SK-N-SH (cell line): ENCODE measurements around the gene KRTAP10-1. TPM values are rescaled to one million over a fixed set of nuclear protein-coding genes. Genes with fewer than 3 reads are reported as not detected.
A peak's percentile ranks its signal among the peaks of the same experiment; 100 is the strongest.

ENCODE experiments used
- CTCF ChIA-PET: fragments of 300-600, 350-600 bp; formaldehyde crosslinking; extraction: SDS; loops from one replicate; lab custom pipeline; 2021; lab: Yijun Ruan, JAX
- POLR2A ChIA-PET: fragments of 350-600 bp; sonication (Branson Sonifier 250); formaldehyde crosslinking; extraction: SDS; loops from one replicate; lab custom pipeline; 2020; ENCODE audit warnings: antibody characterized with exemption, inconsistent platforms; lab: Yijun Ruan, JAX
- DNase-seq: peaks from one replicate; pipeline ENCODE4 v3.0.0; 2012
- H2AFZ ChIP-seq: fragments of 200-600 bp; sonication (generic); 2 replicates; pipeline ENCODE4 v1.8.1; 2016; ENCODE audit warnings: antibody characterized with exemption, mild to moderate bottlenecking, low read depth
- H3F3A ChIP-seq: fragments of 200-600 bp; sonication (generic); replicated peaks from 2 replicates; pipeline ENCODE3; 2016; ENCODE audit warnings: antibody characterized with exemption, mild to moderate bottlenecking; ENCODE audit not compliant: insufficient read depth
- H3K27ac ChIP-seq, 2 experiments: fragments of 200-500 bp in 1 of 2; fragments of 200-600 bp in 1 of 2; sonication (Bioruptor generic) in 1 of 2; sonication (generic), shearing (Covaris generic) in 1 of 2; 2 replicates each; pipeline versions ENCODE4 v1.5.1 to v1.6.1; 2014 to 2016; ENCODE audit warnings: low read depth in 2 of 2, inconsistent platforms in 1 of 2, low read length in 1 of 2, mild to moderate bottlenecking in 1 of 2, mixed read lengths in 1 of 2
- H3K27me3 ChIP-seq: fragments of 200-600 bp; sonication (generic), shearing (Covaris generic); 2 replicates; pipeline ENCODE4 v1.6.1; 2016; ENCODE audit warnings: mixed run types; ENCODE audit not compliant: insufficient read depth
- H3K36me3 ChIP-seq, 2 experiments: fragments of 200-500 bp in 1 of 2; fragments of 200-600 bp in 1 of 2; sonication (Bioruptor generic) in 1 of 2; sonication (generic) in 1 of 2; replicated peaks in 1 of 2; 2 replicates each; pipeline versions ENCODE3 to v1.5.1; 2014 to 2016; ENCODE audit warnings: low read length in 1 of 2, mild to moderate bottlenecking in 1 of 2; ENCODE audit not compliant: insufficient read depth in 2 of 2, control insufficient read depth in 1 of 2
- H3K4me1 ChIP-seq, 2 experiments: fragments of 200-500 bp in 1 of 2; fragments of 200-600 bp in 1 of 2; sonication (Bioruptor generic) in 1 of 2; sonication (generic), shearing (Covaris generic) in 1 of 2; 2 replicates each; pipeline versions ENCODE4 v1.5.1 to v1.6.1; 2014 to 2016; ENCODE audit warnings: low read depth in 1 of 2, low read length in 1 of 2, mixed run types in 1 of 2; ENCODE audit not compliant: insufficient read depth in 2 of 2, control insufficient read depth in 1 of 2
- H3K4me2 ChIP-seq: fragments of 200-600 bp; sonication (generic), shearing (Covaris generic); 2 replicates; pipeline ENCODE4 v1.6.1; 2017; ENCODE audit warnings: mixed run types
- H3K4me3 ChIP-seq, 2 experiments: fragments of 200-500 bp in 1 of 2; fragments of 200-600 bp in 1 of 2; sonication (Bioruptor generic) in 1 of 2; sonication (generic), shearing (Covaris generic) in 1 of 2; 2 replicates each; pipeline versions ENCODE4 v1.5.1 to v1.8.1; 2014 to 2016; ENCODE audit warnings: low read depth in 2 of 2, inconsistent platforms in 1 of 2, low read length in 1 of 2, mild to moderate bottlenecking in 1 of 2, mixed read lengths in 1 of 2, moderate library complexity in 1 of 2
- H3K79me2 ChIP-seq: fragments of 200-600 bp; sonication (generic); 2 replicates; pipeline ENCODE4 v1.8.1; 2017; ENCODE audit warnings: mild to moderate bottlenecking; ENCODE audit not compliant: insufficient read depth
- H3K9ac ChIP-seq: fragments of 200-600 bp; sonication (generic); 2 replicates; pipeline ENCODE4 v1.6.1; 2017; ENCODE audit warnings: mixed run types
- H3K9me2 ChIP-seq: fragments of 200-600 bp; sonication (generic); 2 replicates; pipeline ENCODE4 v1.6.1; 2017; ENCODE audit warnings: mixed run types
- H3K9me3 ChIP-seq: fragments of 200-600 bp; sonication (generic); 2 replicates; pipeline ENCODE4 v1.6.1; 2017; ENCODE audit warnings: mixed run types, mild to moderate bottlenecking, moderate library complexity
- H4K20me1 ChIP-seq: fragments of 200-600 bp; sonication (generic); 2 replicates; pipeline ENCODE4 v1.6.1; 2017; ENCODE audit warnings: mild to moderate bottlenecking, mixed run types; ENCODE audit not compliant: insufficient read depth
- FOSL2 ChIP-seq: IDR thresholded peaks from 2 replicates; pipeline ENCODE4 v1.4.0; 2012; ENCODE audit warnings: low read depth, mild to moderate bottlenecking, moderate library complexity, borderline replicate concordance
- FOXJ3 ChIP-seq: sonication (generic); formaldehyde crosslinking; IDR thresholded peaks from 2 replicates; pipeline ENCODE4 v1.5.1; 2020; ENCODE audit warnings: mild to moderate bottlenecking, missing genetic modification reagents
- FOXM1 ChIP-seq: IDR thresholded peaks from 2 replicates; pipeline ENCODE4 v1.4.0; 2012; ENCODE audit warnings: low read depth, mild to moderate bottlenecking
- MXI1 ChIP-seq: IDR thresholded peaks from 2 replicates; pipeline ENCODE4 v1.6.1; 2012; ENCODE audit warnings: mild to moderate bottlenecking, low read depth, low read length, improper control_type of control experiment
- RAD21 ChIP-seq: IDR thresholded peaks from 2 replicates; pipeline ENCODE4 v1.6.1; 2012; ENCODE audit warnings: mild to moderate bottlenecking, low read length
- RCOR1 ChIP-seq: fragments of 150-350 bp; IDR thresholded peaks from 2 replicates; pipeline ENCODE4 v1.6.1; 2017; ENCODE audit warnings: antibody characterized with exemption, low read length
- TAF1 ChIP-seq: IDR thresholded peaks from 2 replicates; pipeline ENCODE4 v1.6.1; 2012; ENCODE audit warnings: low read depth, mild to moderate bottlenecking, low read length, moderate library complexity, borderline replicate concordance
- TEAD4 ChIP-seq: IDR thresholded peaks from 2 replicates; pipeline ENCODE4 v1.4.0; 2012; ENCODE audit warnings: mild to moderate bottlenecking, borderline replicate concordance; ENCODE audit not compliant: insufficient read depth
- YY1 ChIP-seq: IDR thresholded peaks from 2 replicates; pipeline ENCODE4 v1.4.0; 2012; ENCODE audit warnings: low read depth, mild to moderate bottlenecking
- WGBS: methylation state at CpG from one replicate; pipeline ENCODE4 v1.1.6; 2017; ENCODE audit warnings: low lambda C conversion rate; 5-methylcytosine and 5-hydroxymethylcytosine counted together
- polyA plus RNA-seq, 3 experiments: library from polyadenylated mRNA; depleted of rRNA; stranded (reverse); fragments of >200 nt; gene quantifications; 2 replicates each; pipeline ENCODE4 v1.2.3, GENCODE V29; 2012
- TF ChIP-seq, protein P1 (sequence below): IDR thresholded peaks from 2 replicates; pipeline ENCODE4 v1.4.0; 2012; ENCODE audit warnings: low read depth
- TF ChIP-seq, protein P2 (sequence below): fragments of 200-600 bp; sonication (generic); IDR thresholded peaks from 2 replicates; pipeline ENCODE4 v1.6.1; 2017; ENCODE audit warnings: antibody characterized with exemption, mild to moderate bottlenecking, moderate library complexity
- TF ChIP-seq, protein P3 (sequence below): fragments of 150-350 bp; IDR thresholded peaks from 2 replicates; pipeline ENCODE4 v1.6.1; 2016; ENCODE audit warnings: mild to moderate bottlenecking, low read depth, low read length
- TF ChIP-seq, protein P4 (sequence below): fragments of 150-350 bp; IDR thresholded peaks from 2 replicates; pipeline ENCODE4 v1.6.1; 2017; ENCODE audit warnings: antibody characterized with exemption, low read length, low read depth, borderline replicate concordance

Gene KRTAP10-1
- polyA plus RNA-seq, 1 of the 3 experiments (the other 2 are of a cell fraction) = not detected

DNA sequence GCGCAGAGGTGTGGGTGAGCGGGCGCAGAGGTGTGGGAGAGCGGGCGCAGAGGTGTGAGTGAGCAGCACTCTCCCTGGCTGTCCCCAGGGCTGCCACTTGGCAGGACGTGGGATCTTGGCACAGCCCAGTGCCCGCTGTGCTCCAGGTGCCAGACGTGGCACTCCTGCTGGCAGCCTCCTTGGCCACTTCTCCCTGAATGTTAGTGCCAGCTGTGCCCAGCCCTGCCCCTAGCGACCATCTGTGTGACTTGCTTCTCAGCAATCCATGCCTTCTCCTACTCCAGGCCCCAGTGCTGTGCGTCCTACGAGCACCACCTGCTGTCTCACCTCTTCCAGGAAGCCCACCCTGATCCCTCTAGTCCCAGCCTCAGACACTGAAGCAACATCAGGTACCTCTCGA, 30.5 kb downstream of the KRTAP10-1 start:
- DNase-seq = peak; percentile 71
- no peaks in the 10 kb centered on the region; a peak in 1 of 4 replicates for H3K4me1 ChIP-seq
- H3K9me3 ChIP-seq = no peaks in the 10 kb centered on the region
- no peak overlapping the region for H3K9ac ChIP-seq
- CTCF ChIA-PET = interaction anchor here (0.6 to 3.4 kb wide), 16 partner anchors 8 to 338 kb away, joined by 3 to 31 read pairs (median 4); partner anchors contain the start of gene UBE2G2
- TF ChIP-seq, protein P1, sequence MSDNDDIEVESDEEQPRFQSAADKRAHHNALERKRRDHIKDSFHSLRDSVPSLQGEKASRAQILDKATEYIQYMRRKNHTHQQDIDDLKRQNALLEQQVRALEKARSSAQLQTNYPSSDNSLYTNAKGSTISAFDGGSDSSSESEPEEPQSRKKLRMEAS = no peak
- no peak for TF ChIP-seq RCOR1
- no peak for TF ChIP-seq YY1
- TF ChIP-seq, protein P2, sequence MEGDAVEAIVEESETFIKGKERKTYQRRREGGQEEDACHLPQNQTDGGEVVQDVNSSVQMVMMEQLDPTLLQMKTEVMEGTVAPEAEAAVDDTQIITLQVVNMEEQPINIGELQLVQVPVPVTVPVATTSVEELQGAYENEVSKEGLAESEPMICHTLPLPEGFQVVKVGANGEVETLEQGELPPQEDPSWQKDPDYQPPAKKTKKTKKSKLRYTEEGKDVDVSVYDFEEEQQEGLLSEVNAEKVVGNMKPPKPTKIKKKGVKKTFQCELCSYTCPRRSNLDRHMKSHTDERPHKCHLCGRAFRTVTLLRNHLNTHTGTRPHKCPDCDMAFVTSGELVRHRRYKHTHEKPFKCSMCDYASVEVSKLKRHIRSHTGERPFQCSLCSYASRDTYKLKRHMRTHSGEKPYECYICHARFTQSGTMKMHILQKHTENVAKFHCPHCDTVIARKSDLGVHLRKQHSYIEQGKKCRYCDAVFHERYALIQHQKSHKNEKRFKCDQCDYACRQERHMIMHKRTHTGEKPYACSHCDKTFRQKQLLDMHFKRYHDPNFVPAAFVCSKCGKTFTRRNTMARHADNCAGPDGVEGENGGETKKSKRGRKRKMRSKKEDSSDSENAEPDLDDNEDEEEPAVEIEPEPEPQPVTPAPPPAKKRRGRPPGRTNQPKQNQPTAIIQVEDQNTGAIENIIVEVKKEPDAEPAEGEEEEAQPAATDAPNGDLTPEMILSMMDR = peak; percentile 35
- TF ChIP-seq, protein P3, sequence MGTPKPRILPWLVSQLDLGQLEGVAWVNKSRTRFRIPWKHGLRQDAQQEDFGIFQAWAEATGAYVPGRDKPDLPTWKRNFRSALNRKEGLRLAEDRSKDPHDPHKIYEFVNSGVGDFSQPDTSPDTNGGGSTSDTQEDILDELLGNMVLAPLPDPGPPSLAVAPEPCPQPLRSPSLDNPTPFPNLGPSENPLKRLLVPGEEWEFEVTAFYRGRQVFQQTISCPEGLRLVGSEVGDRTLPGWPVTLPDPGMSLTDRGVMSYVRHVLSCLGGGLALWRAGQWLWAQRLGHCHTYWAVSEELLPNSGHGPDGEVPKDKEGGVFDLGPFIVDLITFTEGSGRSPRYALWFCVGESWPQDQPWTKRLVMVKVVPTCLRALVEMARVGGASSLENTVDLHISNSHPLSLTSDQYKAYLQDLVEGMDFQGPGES = no peak
- TF ChIP-seq MXI1 = no peak
- TF ChIP-seq RAD21 = peak; percentile 11; the same call in 1 of the 2 replicates
- no peak for TF ChIP-seq FOSL2
- TF ChIP-seq, all 33 proteins: peak for 2
- Histone ChIP-seq H3K27ac (no peak overlapping the region), H4K20me1 (no peaks in the 10 kb centered on the region), H3K4me3 (no peak overlapping the region), H3K4me2 (no peak overlapping the region), H3K36me3 (no peaks in the 10 kb centered on the region), H3K9me2 (no peaks in the 10 kb centered on the region), H3K79me2 (no peaks in the 10 kb centered on the region), H3F3A (no peaks in the 10 kb centered on the region), H2AFZ (no peak overlapping the region), H3K27me3 (0 out of 2 replicates have a peak, but pooled peaks cover 9% of the 10 kb centered on the region)
- POLR2A ChIA-PET = no interaction called here
- WGBS = 60% methylated on average over 8 of the region's 12 CpGs

DNA sequence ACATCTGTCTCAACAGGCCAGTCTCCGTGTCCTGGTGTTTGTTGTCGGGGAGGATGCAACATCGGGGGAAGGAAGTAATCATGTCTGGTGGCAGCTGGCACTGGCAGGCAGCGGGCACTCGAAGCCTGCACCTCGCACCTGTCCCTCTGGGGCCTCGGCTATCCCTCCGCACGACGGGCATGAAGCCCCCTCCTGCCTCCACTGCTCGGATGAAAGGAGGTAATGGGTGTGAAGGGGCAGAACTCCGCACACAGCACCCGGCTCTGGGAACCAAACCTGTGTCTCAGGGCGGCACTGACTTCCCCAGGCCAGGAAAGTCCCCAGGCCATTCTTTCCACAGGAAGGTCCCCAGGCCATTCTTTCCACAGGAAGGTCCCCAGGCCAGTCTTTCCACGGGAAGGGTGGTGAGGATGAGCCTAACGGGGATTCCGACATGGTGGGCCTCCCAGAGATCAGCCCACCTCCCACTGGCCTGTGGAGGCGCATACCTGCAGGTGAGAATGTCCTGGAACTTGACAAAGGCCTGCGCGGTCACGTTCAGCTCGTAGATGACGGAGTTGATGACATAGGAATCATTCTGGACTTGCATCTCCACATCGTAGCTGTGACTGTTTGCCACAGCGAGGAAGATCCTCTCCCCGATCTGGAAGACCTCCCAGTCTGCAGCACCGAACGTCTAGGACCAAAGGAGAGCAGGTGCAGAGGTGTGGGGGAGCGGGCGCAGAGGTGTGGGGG, 31.1 kb downstream of the KRTAP10-1 start:
- no peak for DNase-seq
- H3K9ac ChIP-seq = no peak overlapping the region
- H3F3A ChIP-seq = no peaks in the 10 kb centered on the region
- H3K27ac ChIP-seq = no peak overlapping the region
- no peak overlapping the region for H3K4me3 ChIP-seq
- no peaks in the 10 kb centered on the region for H4K20me1 ChIP-seq
- H3K4me1 ChIP-seq = no peaks in the 10 kb centered on the region; a peak in 1 of 4 replicates
- CTCF ChIA-PET = interaction anchor here (1.0 to 3.4 kb wide), 5 partner anchors 14 to 307 kb away, joined by 3 to 31 read pairs (median 6); no protein-coding TSS in a partner anchor
- TF ChIP-seq, protein P2 = no peak
- TF ChIP-seq FOXM1 (no peak), TEAD4 (no peak), TAF1 (no peak), FOXJ3 (no peak)
- TF ChIP-seq, protein P4, sequence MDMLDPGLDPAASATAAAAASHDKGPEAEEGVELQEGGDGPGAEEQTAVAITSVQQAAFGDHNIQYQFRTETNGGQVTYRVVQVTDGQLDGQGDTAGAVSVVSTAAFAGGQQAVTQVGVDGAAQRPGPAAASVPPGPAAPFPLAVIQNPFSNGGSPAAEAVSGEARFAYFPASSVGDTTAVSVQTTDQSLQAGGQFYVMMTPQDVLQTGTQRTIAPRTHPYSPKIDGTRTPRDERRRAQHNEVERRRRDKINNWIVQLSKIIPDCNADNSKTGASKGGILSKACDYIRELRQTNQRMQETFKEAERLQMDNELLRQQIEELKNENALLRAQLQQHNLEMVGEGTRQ = no peak
- H3K36me3 ChIP-seq = no peaks in the 10 kb centered on the region
- 0 out of 2 replicates have a peak, but pooled peaks cover 9% of the 10 kb centered on the region for H3K27me3 ChIP-seq
- no peaks in the 10 kb centered on the region for H3K79me2 ChIP-seq
- no peak overlapping the region for H2AFZ ChIP-seq
- no peaks in the 10 kb centered on the region for H3K9me3 ChIP-seq
- POLR2A ChIA-PET = no interaction called here
- no peak overlapping the region for H3K4me2 ChIP-seq
- no peaks in the 10 kb centered on the region for H3K9me2 ChIP-seq
- 73% methylated on average over 15 of the region's 30 CpGs for WGBS
